SK-N-SH treated with all-trans-retinoic acid at 6 μM for 48 hours (cell line): Measurements from ENCODE around the gene SEMA5A.
A peak's percentile ranks its signal among the peaks of the same experiment; 100 is the strongest.

ENCODE experiments used
- ATAC-seq: fragments of 200-7000 bp; cut with Tn5 transposase; 3 replicates; pipeline ENCODE4 v1.9.1; 2020; ENCODE audit warnings: mild to moderate bottlenecking, moderate library complexity
- ARNTL ChIP-seq: fragments of 450-650 bp; formaldehyde crosslinking; IDR thresholded peaks from 2 replicates; pipeline ENCODE4 v1.5.0; 2020; ENCODE audit warnings: low read depth, mild to moderate bottlenecking, moderate library complexity, borderline replicate concordance
- BACH2 ChIP-seq: fragments of 250-450 bp; sonication (Bioruptor Pico); IDR thresholded peaks from 2 replicates; pipeline ENCODE4 v1.9.0; 2021; ENCODE audit warnings: mild to moderate bottlenecking, borderline replicate concordance
- CSDC2 ChIP-seq: fragments of 250-450 bp; sonication (Bioruptor Pico); IDR thresholded peaks from 2 replicates; pipeline ENCODE4 v1.5.0; 2020; ENCODE audit warnings: mild to moderate bottlenecking, moderate library complexity
- CSRNP3 ChIP-seq: fragments of 250-450 bp; sonication (Bioruptor Pico); IDR thresholded peaks from 2 replicates; pipeline ENCODE4 v1.5.1; 2021; ENCODE audit warnings: mild to moderate bottlenecking, moderate library complexity
- ESRRG ChIP-seq: fragments of 250-450 bp; sonication (Bioruptor Pico); IDR thresholded peaks from 2 replicates; pipeline ENCODE4 v1.6.1; 2021; ENCODE audit warnings: mild to moderate bottlenecking
- GLIS3 ChIP-seq: fragments of 250-450 bp; sonication (Bioruptor Pico); IDR thresholded peaks from 2 replicates; pipeline ENCODE4 v1.5.0; 2020; ENCODE audit warnings: mild to moderate bottlenecking, moderate library complexity
- ISL1 ChIP-seq: fragments of 250-450 bp; sonication (Bioruptor Pico); IDR thresholded peaks from 2 replicates; pipeline ENCODE4 v2.1.2; 2022; ENCODE audit warnings: mild to moderate bottlenecking, moderate library complexity
- OSR1 ChIP-seq: fragments of 250-450 bp; sonication (Bioruptor Pico); IDR thresholded peaks from 2 replicates; pipeline ENCODE4 v1.8.0; 2022; ENCODE audit warnings: moderate library complexity, mild to moderate bottlenecking, inconsistent platforms
- PATZ1 ChIP-seq: fragments of 250-450 bp; sonication (Bioruptor Pico); IDR thresholded peaks from 2 replicates; pipeline ENCODE4 v1.8.0; 2020; ENCODE audit warnings: mild to moderate bottlenecking, moderate library complexity, borderline replicate concordance
- POU6F1 ChIP-seq: fragments of 250-450 bp; sonication (Bioruptor Pico); IDR thresholded peaks from 2 replicates; pipeline ENCODE4 v1.8.0; 2021; ENCODE audit warnings: low read depth, mild to moderate bottlenecking, moderate library complexity, borderline replicate concordance
- PPARA ChIP-seq: fragments of 250-450 bp; sonication (Bioruptor Pico); IDR thresholded peaks from 2 replicates; pipeline ENCODE4 v1.5.0; 2020; ENCODE audit warnings: mild to moderate bottlenecking, borderline replicate concordance
- SNAI2 ChIP-seq: fragments of 250-450 bp; sonication (Bioruptor Pico); IDR thresholded peaks from 2 replicates; pipeline ENCODE4 v1.5.0; 2020; ENCODE audit warnings: mild to moderate bottlenecking, moderate library complexity
- TOX ChIP-seq: fragments of 250-450 bp; sonication (Bioruptor Pico); IDR thresholded peaks from 2 replicates; pipeline ENCODE4 v1.8.0; 2021; ENCODE audit warnings: mild to moderate bottlenecking, moderate library complexity, borderline replicate concordance
- TSHZ2 ChIP-seq: fragments of 250-450 bp; sonication (Bioruptor Pico); IDR thresholded peaks from 2 replicates; pipeline ENCODE4 v1.5.0; 2020; ENCODE audit warnings: mild to moderate bottlenecking, moderate library complexity
- ZC3H10 ChIP-seq: fragments of 250-450 bp; sonication (Bioruptor Pico); IDR thresholded peaks from 2 replicates; pipeline ENCODE4 v1.5.1; 2021; ENCODE audit warnings: mild to moderate bottlenecking, moderate library complexity
- ZFP3 ChIP-seq: fragments of 250-450 bp; sonication (Bioruptor Pico); IDR thresholded peaks from 2 replicates; pipeline ENCODE4 v1.5.0; 2020; ENCODE audit warnings: mild to moderate bottlenecking, moderate library complexity
- ZFP30 ChIP-seq: fragments of 450-650 bp; formaldehyde crosslinking; IDR thresholded peaks from 2 replicates; pipeline ENCODE4 v1.5.0; 2022; ENCODE audit warnings: mild to moderate bottlenecking, moderate library complexity
- ZNF565 ChIP-seq: fragments of 450-650 bp; formaldehyde crosslinking; conservative IDR thresholded peaks from 2 replicates; pipeline ENCODE4 v1.5.0; 2020; ENCODE audit warnings: low read depth, mild to moderate bottlenecking, moderate library complexity
- ZNF70 ChIP-seq: fragments of 450-650 bp; formaldehyde crosslinking; IDR thresholded peaks from 2 replicates; pipeline ENCODE4 v1.5.0; 2020; ENCODE audit warnings: mild to moderate bottlenecking, moderate library complexity
- ZNF8 ChIP-seq: fragments of 450-650 bp; formaldehyde crosslinking; IDR thresholded peaks from 2 replicates; pipeline ENCODE4 v1.5.0; 2020; ENCODE audit warnings: mild to moderate bottlenecking, moderate library complexity

SEMA5A gene

GRCh38 chr5:9009931-9010651 lies 535.8 kb downstream of the SEMA5A start (continued):
- TF ChIP-seq PATZ1 (CRISPR knock-in tag): no peak

GRCh38 chr5:8997542-8998070 lies 548.3 kb downstream of the SEMA5A start:
- TF ChIP-seq ZNF8 (CRISPR knock-in tag) (no peak), CSRNP3 (CRISPR knock-in tag) (no peak), ISL1 (no peak), GLIS3 (CRISPR knock-in tag) (no peak), POU6F1 (CRISPR knock-in tag) (no peak), ZC3H10 (CRISPR knock-in tag) (no peak), ZNF70 (CRISPR knock-in tag) (no peak), CSDC2 (no peak), PATZ1 (CRISPR knock-in tag) (no peak)
- no peak for ATAC-seq

GRCh38 chr5:8993031-8993430 lies 552.8 kb downstream of the SEMA5A start:
- ATAC-seq: peak; percentile 72
- TF ChIP-seq ZC3H10 (CRISPR knock-in tag) (no peak), OSR1 (CRISPR knock-in tag) (no peak), ZFP3 (CRISPR knock-in tag) (no peak), ZFP30 (CRISPR knock-in tag) (no peak), GLIS3 (CRISPR knock-in tag) (no peak), ARNTL (CRISPR knock-in tag) (no peak), ESRRG (CRISPR knock-in tag) (no peak), PPARA (CRISPR knock-in tag) (no peak), TOX (CRISPR knock-in tag) (no peak), ZNF565 (CRISPR knock-in tag) (no peak), ZNF70 (CRISPR knock-in tag) (no peak), TSHZ2 (no peak), ISL1 (no peak), CSRNP3 (CRISPR knock-in tag) (no peak), BACH2 (CRISPR knock-in tag) (no peak), POU6F1 (CRISPR knock-in tag) (no peak), PATZ1 (CRISPR knock-in tag) (no peak), SNAI2 (CRISPR knock-in tag) (no peak)
